HCT116 (cell line): Measurements from ENCODE around the gene KIF5A. TPM values are rescaled to one million over a fixed set of nuclear protein-coding genes. Genes with fewer than 3 reads are reported as not detected.
A peak's percentile ranks its signal among the peaks of the same experiment; 100 is the strongest.
"Not testable (repeated sequence)": the region's sequence is repeated elsewhere in the genome, so short reads cannot be mapped to it uniquely, and the experiment has no call there.

Experiments
- ATAC-seq: fragments of 200-7000 bp; cut with Tn5 transposase; 2 replicates; pipeline ENCODE4 v1.9.1; 2020; ENCODE audit warnings: mild to moderate bottlenecking, moderate library complexity
- BruUV-seq: library from RNA; stranded (reverse); fragments of 400-500 nt; replicated peaks from 2 replicates; lab custom pipeline; 2021; lab: Mats Ljungman, UMichigan
- CTCF ChIA-PET: fragments of 300-600 bp; sonication (Branson Sonifier 250); formaldehyde crosslinking; loops from one replicate; lab custom pipeline; 2021; ENCODE audit warnings: antibody characterized with exemption; lab: Charles Lee
- POLR2A ChIA-PET: fragments of 300-600, 350-600 bp; sonication (Branson Sonifier 250); formaldehyde crosslinking; loops from one replicate; lab custom pipeline; 2021; ENCODE audit warnings: antibody characterized with exemption; lab: Charles Lee
- RAD21 ChIA-PET, 2 experiments: fragments of 300-600 bp; sonication (Branson Sonifier 250); formaldehyde crosslinking; loops; one replicate each; lab custom pipeline; 2023; ENCODE audit warnings: low total read pairs in 2 of 2; ENCODE audit not compliant: uncharacterized antibody in 2 of 2, unreplicated experiment in 2 of 2, low non-redundant PET in 1 of 2; lab: Charles Lee
- DNase-seq: peaks from one replicate; pipeline ENCODE4 v3.0.0-alpha.2; 2010; ENCODE audit warnings: low read depth, low spot score
- H2AFZ ChIP-seq: fragments of 200-600 bp; shearing (Covaris generic), sonication (generic); 2 replicates; pipeline ENCODE4 v1.6.1; 2017; ENCODE audit warnings: low read depth, mixed run types, mixed read lengths, antibody characterized with exemption, low read length; ENCODE audit not compliant: poor library complexity, severe bottlenecking
- H3K27ac ChIP-seq: 2 replicates; pipeline ENCODE4 v1.5.1; 2012; ENCODE audit warnings: low read depth, low read length
- H3K27me3 ChIP-seq: fragments of 200-600 bp; sonication (generic); 2 replicates; pipeline ENCODE4 v1.6.1; 2016; ENCODE audit warnings: mixed run types, low read length, mixed read lengths; ENCODE audit not compliant: insufficient read depth
- H3K36me3 ChIP-seq, 2 experiments: fragments of 200-500 bp in 1 of 2; fragments of 200-600 bp in 1 of 2; sonication (Bioruptor generic) in 1 of 2; sonication (generic) in 1 of 2; 2 replicates each; pipeline versions ENCODE4 v1.5.1 to v1.6.1; 2014 to 2016; ENCODE audit warnings: low read length in 2 of 2, inconsistent platforms in 1 of 2, mixed read lengths in 1 of 2, mixed run types in 1 of 2; ENCODE audit not compliant: insufficient read depth in 2 of 2, control insufficient read depth in 1 of 2
- H3K4me1 ChIP-seq, 2 experiments: fragments of 200-600 bp in 1 of 2; sonication (generic) in 1 of 2; 2 replicates each; pipeline versions ENCODE4 v1.5.1 to v1.6.1; 2012 to 2017; ENCODE audit warnings: low read length in 2 of 2, inconsistent platforms in 1 of 2, mild to moderate bottlenecking in 1 of 2, mixed read lengths in 1 of 2, mixed run types in 1 of 2, moderate library complexity in 1 of 2; ENCODE audit not compliant: insufficient read depth in 2 of 2, control insufficient read depth in 1 of 2
- H3K4me2 ChIP-seq: fragments of 200-600 bp; sonication (generic); 2 replicates; pipeline ENCODE4 v1.6.1; 2017; ENCODE audit warnings: mixed run types, low read length, mixed read lengths
- H3K4me3 ChIP-seq, 2 experiments: fragments of 200-600 bp in 1 of 2; sonication (generic) in 1 of 2; replicated peaks in 1 of 2; 2 replicates each; pipeline ENCODE4 v1.5.1; 2011 to 2016; ENCODE audit warnings: low read length in 2 of 2, control low read depth in 1 of 2, low read depth in 1 of 2, mild to moderate bottlenecking in 1 of 2, mixed read lengths in 1 of 2, mixed run types in 1 of 2
- H3K79me2 ChIP-seq: fragments of 200-600 bp; sonication (generic); 2 replicates; pipeline ENCODE4 v1.6.1; 2017; ENCODE audit warnings: mild to moderate bottlenecking, mixed run types, low read length, moderate library complexity, mixed read lengths; ENCODE audit not compliant: insufficient read depth
- H3K9ac ChIP-seq: fragments of 200-600 bp; sonication (generic); 2 replicates; pipeline ENCODE4 v1.6.1; 2016; ENCODE audit warnings: low read length, mixed read lengths
- H3K9me2 ChIP-seq: fragments of 200-600 bp; sonication (generic), shearing (Covaris generic); 2 replicates; pipeline ENCODE4 v1.6.1; 2017; ENCODE audit warnings: mixed run types, mild to moderate bottlenecking, moderate library complexity; ENCODE audit not compliant: insufficient read depth
- H3K9me3 ChIP-seq, 2 experiments: fragments of 200-500 bp in 1 of 2; fragments of 200-600 bp in 1 of 2; sonication (Bioruptor generic) in 1 of 2; sonication (generic) in 1 of 2; 2 replicates each; pipeline ENCODE4 v1.6.1; 2014 to 2017; ENCODE audit warnings: low read length in 2 of 2, mixed read lengths in 2 of 2, inconsistent platforms in 1 of 2, low read depth in 1 of 2, mild to moderate bottlenecking in 1 of 2, mixed run types in 1 of 2, moderate library complexity in 1 of 2; ENCODE audit not compliant: control insufficient read depth in 1 of 2, insufficient read depth in 1 of 2
- H4K20me1 ChIP-seq: fragments of 200-600 bp; sonication (generic), shearing (Covaris generic); 2 replicates; pipeline ENCODE4 v1.6.1; 2017; ENCODE audit warnings: mixed run types, mild to moderate bottlenecking, moderate library complexity; ENCODE audit not compliant: insufficient read depth
- POLR2AphosphoS5 ChIP-seq: IDR thresholded peaks from 2 replicates; pipeline ENCODE4 v1.6.1; 2011; ENCODE audit warnings: mild to moderate bottlenecking, low read depth, low read length, moderate library complexity
- SRF ChIP-seq: IDR thresholded peaks from 2 replicates; pipeline ENCODE4 v1.6.1; 2012; ENCODE audit warnings: low read depth
- intact Hi-C: fragments of 100-400 bp; cut with micrococcal nuclease; formaldehyde crosslinking; loops from 2 replicates; pipeline ENCODE4 v1.10.0; 2022
- total RNA-seq: library from RNA; stranded (reverse); gene quantifications from one replicate; pipeline ENCODE4 v1.2.1, GENCODE V29; 2021; ENCODE audit not compliant: unreplicated experiment

Gene KIF5A
- total RNA-seq, 1 experiment from 2014 or later = 5.2 TPM

DNA sequence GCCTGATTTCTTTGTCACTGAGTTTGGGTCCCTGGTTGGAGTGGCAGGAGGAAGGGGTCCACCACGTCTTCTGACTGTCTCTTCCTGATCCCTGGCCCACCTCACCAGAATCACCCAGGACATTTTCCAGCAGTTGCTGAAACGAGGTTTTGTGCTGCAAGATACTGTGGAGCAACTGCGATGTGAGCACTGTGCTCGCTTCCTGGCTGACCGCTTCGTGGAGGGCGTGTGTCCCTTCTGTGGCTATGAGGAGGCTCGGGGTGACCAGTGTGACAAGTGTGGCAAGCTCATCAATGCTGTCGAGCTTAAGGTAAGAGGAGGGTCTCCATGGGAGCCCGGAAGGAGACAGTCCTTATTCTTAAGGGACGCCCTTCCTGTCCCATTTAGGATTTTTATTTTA is 49.6 kb upstream of the KIF5A start:
- intact Hi-C loops = no loop called here
- Histone ChIP-seq H3K9me3 (no peaks in the 10 kb centered on the region), H3K27me3 (no peaks in the 10 kb centered on the region), H2AFZ (no peak overlapping the region), H4K20me1 (no peaks in the 10 kb centered on the region), H3K9ac (no peak overlapping the region), H3K4me3 (no peak overlapping the region), H3K9me2 (no peaks in the 10 kb centered on the region)
- RAD21 ChIA-PET = no interaction called here
- no peak for DNase-seq
- TF ChIP-seq POLR2AphosphoS5 (peak; percentile 30; the same call in 1 of the 2 replicates), SRF (no peak)
- TF ChIP-seq, all 23 proteins: peak for 1
- CTCF ChIA-PET = no interaction called here
- no peak for ATAC-seq
- Histone ChIP-seq H3K4me1 (no peaks in the 10 kb centered on the region), H3K27ac (no peak overlapping the region), H3K4me2 (no peak overlapping the region), H3K79me2 (no peaks in the 10 kb centered on the region), H3K36me3 (peaks cover 46 to 57% of the 10 kb centered on the region in 2 experiments)
- POLR2A ChIA-PET = no interaction called here
- no TSS peak for BruUV-seq

DNA sequence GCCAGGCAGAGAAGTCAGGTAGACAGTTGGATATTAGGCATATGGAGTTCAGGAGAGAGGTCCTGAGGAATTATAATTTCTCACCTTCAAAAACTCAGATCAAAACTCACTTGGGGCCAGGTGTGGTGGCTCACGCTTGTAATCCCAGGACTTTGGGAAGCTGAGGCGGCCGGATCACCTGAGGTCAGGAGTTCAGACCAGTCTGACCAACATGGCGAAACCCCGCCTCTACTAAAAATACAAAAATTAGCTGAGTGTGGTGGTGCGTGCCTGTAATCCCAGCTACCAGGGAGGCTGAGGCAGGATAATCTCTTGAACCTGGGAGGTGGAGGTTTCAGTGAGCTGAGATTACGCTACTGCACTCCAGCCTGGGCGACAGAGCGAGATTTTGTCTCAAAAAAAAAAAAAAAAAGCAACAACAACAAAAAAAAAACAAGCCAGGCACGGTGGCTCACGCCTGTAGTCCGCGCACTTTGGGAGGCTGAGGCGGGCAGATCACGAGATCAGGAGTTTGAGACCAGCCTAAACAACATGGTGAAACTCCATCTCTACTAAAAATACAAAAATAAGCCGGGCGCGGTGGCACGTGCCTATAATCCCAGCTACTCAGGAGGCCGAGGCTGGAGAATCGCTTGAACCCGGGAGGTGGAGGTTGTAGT is 47.4 kb upstream of the KIF5A start:
- peaks cover 54 to 55% of the 10 kb centered on the region in 2 experiments for H3K36me3 ChIP-seq
- intact Hi-C loops, H2AFZ ChIP-seq, H3K9ac ChIP-seq, RAD21 ChIA-PET, H3K4me2 ChIP-seq, H3K9me2 ChIP-seq, H3K27ac ChIP-seq, BruUV-seq, H3K4me1 ChIP-seq, CTCF ChIA-PET, H3K9me3 ChIP-seq, H3K27me3 ChIP-seq, DNase-seq, ATAC-seq, H3K79me2 ChIP-seq, H4K20me1 ChIP-seq, H3K4me3 ChIP-seq: not testable (repeated sequence)
- POLR2A ChIA-PET = interaction anchor here (0.7 to 1.0 kb wide), 2 partner anchors 13 to 14 kb away, joined by 3 read pairs; no protein-coding TSS in a partner anchor

DNA sequence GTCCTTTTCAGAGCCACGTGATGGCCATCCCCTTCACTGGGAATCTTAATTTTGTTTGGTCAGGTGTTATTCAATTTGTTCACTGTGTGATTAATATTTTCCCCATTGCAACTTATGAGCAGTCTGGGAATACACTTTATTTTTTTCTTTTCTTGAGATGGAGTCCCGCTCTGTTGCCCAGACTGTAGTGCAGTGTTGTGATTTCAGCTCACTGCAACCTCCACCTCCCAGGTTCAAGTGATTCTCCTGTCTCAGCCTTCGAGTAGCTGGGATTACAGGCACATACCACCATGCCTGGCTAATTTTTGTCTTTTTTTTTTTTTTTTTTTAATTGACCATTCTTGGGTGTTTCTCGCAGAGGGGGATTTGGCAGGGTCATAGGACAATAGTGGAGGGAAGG is 43.3 kb upstream of the KIF5A start:
- H3K4me2 ChIP-seq, DNase-seq, intact Hi-C loops, H3K9me3 ChIP-seq, ATAC-seq, H3K4me3 ChIP-seq, BruUV-seq, H3K9me2 ChIP-seq, RAD21 ChIA-PET, H3K27ac ChIP-seq, H2AFZ ChIP-seq, H3K79me2 ChIP-seq, CTCF ChIA-PET, H3K27me3 ChIP-seq, H4K20me1 ChIP-seq, H3K9ac ChIP-seq, H3K4me1 ChIP-seq: not testable (repeated sequence)
- H3K36me3 ChIP-seq = peaks cover 23 to 39% of the 10 kb centered on the region in 2 experiments; a peak in 3 of 4 replicates
- POLR2A ChIA-PET = interaction anchor here (2.6 kb wide), 1 partner anchor 8 kb away, joined by 8 read pairs; no protein-coding TSS in a partner anchor

DNA sequence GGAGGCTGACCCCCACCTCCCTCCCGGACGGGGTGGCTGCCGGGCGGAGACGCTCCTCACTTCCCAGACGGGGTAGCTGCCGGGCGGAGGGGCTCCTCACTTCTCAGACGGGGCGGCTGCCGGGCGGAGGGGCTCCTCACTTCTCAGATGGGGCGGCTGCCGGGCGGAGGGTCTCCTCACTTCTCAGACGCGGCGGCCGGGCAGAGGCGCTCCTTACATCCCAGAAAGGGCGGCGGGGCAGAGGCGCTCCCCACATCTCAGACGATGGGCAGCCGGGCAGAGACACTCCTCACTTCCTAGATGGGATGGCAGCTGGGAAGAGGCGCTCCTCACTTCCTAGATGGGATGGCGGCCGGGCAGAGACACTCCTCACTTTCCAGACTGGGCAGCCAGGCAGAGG is 42.0 kb upstream of the KIF5A start:
- H3K9me2 ChIP-seq, H3K4me1 ChIP-seq, H3K27ac ChIP-seq, H3K79me2 ChIP-seq, DNase-seq, RAD21 ChIA-PET, H4K20me1 ChIP-seq, intact Hi-C loops, H3K9ac ChIP-seq, H3K27me3 ChIP-seq, H3K9me3 ChIP-seq, ATAC-seq, POLR2A ChIA-PET, BruUV-seq, CTCF ChIA-PET, H3K4me3 ChIP-seq, H3K4me2 ChIP-seq, H2AFZ ChIP-seq: not testable (repeated sequence)
- peaks cover 28 to 48% of the 10 kb centered on the region in 2 experiments; a peak in 3 of 4 replicates for H3K36me3 ChIP-seq
